ENCODE measurements around the gene CTR9.

DNA sequence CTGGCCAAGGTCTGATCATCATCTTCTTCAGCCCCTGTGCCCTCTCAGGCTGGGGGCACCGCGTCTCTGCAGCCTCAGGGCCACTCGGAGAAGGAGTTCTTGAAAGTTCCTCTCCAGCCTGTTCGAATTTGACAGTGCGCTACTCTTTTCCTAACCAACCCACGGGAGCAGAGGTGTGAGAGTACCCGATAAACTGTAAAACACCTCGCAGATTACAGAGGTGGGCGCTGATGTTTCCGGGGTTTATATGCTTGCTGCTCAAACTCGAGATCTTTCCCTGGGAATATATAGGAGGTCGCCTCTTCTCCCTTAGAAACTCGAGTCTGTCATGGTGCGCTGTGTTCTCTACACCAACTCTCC lies 515 bp downstream of the CTR9 start:
- no peak for TF ChIP-seq EZH2phosphoT487 (IDR thresholded peaks at IDR 0.05; ENCODE audit: low read length)
- TF ChIP-seq, protein P1, sequence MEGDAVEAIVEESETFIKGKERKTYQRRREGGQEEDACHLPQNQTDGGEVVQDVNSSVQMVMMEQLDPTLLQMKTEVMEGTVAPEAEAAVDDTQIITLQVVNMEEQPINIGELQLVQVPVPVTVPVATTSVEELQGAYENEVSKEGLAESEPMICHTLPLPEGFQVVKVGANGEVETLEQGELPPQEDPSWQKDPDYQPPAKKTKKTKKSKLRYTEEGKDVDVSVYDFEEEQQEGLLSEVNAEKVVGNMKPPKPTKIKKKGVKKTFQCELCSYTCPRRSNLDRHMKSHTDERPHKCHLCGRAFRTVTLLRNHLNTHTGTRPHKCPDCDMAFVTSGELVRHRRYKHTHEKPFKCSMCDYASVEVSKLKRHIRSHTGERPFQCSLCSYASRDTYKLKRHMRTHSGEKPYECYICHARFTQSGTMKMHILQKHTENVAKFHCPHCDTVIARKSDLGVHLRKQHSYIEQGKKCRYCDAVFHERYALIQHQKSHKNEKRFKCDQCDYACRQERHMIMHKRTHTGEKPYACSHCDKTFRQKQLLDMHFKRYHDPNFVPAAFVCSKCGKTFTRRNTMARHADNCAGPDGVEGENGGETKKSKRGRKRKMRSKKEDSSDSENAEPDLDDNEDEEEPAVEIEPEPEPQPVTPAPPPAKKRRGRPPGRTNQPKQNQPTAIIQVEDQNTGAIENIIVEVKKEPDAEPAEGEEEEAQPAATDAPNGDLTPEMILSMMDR (IDR thresholded peaks at IDR 0.05; ENCODE audit: low read length): no peak
- TF ChIP-seq EZH2 (optimal IDR thresholded peaks at IDR 0.05; ENCODE audit: low read depth, low read length): no peak
